ENCODE data around the gene DISC1.

Gene DISC1

DNA sequence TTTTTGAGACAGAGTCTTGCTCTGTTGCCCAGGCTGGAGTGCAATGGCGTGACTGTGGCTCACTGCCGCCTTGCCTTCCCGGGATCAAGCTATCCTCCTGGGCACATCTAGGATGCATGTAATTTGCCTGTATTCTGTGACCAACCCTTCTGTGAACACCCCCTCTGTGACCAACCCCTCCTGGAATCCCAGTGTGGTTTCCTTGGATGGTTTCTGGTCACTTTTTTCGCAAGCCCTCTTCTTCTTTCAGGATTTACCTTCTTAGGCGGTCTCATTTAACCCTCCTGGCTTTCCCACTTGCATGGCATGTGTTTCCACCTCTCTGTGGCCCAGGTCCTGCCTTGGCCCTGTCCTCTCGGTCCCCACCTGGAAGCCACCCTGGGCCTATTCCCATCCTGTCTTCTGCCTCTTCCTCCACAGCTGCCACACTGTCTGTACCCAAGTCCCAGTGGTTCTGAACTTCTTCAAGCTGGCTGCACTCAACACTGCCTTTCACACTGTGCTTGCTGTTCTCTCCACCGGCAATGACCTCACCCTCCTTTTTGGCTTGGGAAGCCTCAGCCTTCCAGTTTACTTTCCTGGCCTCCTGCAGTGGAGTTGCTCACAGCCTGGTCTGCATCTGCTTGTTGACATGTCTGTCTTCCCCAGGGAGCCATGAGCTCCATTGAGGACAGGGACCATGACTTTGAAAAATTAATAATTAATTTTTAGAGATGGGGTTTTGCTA lies 57.0 kb downstream of the DISC1 start:
- H3K4me1 ChIP-seq (ENCODE audit: insufficient read depth, poor library complexity, severe bottlenecking) = no peaks in the 10 kb centered on the region
- H3K27ac ChIP-seq (ENCODE audit: poor library complexity, severe bottlenecking) = no peak overlapping the region
- no peaks in the 10 kb centered on the region for H3K27me3 ChIP-seq (ENCODE audit: insufficient read depth, poor library complexity, severe bottlenecking)
- no peak overlapping the region for H3K4me3 ChIP-seq (ENCODE audit: severe bottlenecking)
- H3K9me3 ChIP-seq (ENCODE audit: severe bottlenecking) = no peaks in the 10 kb centered on the region
- no peak for TF ChIP-seq CTCF (IDR thresholded peaks at IDR 0.05; ENCODE audit: poor library complexity, severe bottlenecking)
- H3K36me3 ChIP-seq (ENCODE audit: low read depth) = no peaks in the 10 kb centered on the region
- ATAC-seq (ENCODE audit: low read depth) (no peak), DNase-seq (ENCODE audit: low spot score) (no peak)

DNA sequence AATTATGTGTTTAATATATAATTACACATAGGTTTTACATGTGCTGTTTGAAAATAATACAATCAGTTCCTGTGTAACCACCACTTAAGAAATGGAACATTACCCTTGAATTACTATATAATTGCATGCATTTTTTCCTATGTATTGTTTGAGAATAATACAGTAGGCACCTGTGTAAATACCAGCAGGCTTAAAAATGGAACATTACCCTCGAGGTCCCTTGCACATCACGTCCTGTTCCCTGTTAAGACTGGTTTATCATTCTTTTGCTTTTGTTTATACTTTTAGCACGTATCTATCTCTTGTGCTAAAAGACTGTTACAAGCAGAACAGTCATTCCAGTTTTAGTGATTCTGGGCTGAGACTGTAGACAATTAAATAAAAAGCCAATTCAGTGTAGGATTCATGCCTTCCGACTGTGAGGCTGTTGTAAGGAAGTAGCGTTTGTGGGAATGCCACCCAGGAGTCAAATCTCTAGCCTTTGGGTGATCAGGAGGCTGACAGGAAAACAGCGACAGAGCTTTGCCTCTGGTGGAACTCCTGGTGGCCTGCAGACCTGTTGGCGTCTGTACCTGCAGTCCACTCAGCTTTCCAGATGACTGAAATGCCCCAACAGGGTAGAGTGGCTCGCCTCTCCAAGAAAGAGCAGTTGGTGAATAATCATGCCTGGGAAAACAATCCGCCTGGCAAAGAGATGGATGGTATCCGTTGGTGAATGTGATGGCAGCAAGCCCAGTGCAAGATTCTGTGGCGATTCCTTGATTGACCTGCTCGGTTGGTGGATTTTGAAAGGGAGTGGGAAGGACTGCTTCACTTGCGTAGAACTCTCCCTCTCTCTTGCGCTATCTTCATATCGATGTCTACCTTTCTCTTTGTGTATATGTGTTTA lies 58.0 kb downstream of the DISC1 start:
- no peak for TF ChIP-seq CTCF (IDR thresholded peaks at IDR 0.05; ENCODE audit: poor library complexity, severe bottlenecking)
- Histone ChIP-seq H3K36me3 (ENCODE audit: low read depth) (no peaks in the 10 kb centered on the region), H3K9me3 (ENCODE audit: severe bottlenecking) (no peaks in the 10 kb centered on the region), H3K27ac (ENCODE audit: poor library complexity, severe bottlenecking) (no peak overlapping the region), H3K4me3 (ENCODE audit: severe bottlenecking) (no peak overlapping the region), H3K4me1 (ENCODE audit: insufficient read depth, poor library complexity, severe bottlenecking) (no peaks in the 10 kb centered on the region), H3K27me3 (ENCODE audit: insufficient read depth, poor library complexity, severe bottlenecking) (no peaks in the 10 kb centered on the region)
- DNase-seq (ENCODE audit: low spot score) (no peak), ATAC-seq (ENCODE audit: low read depth) (no peak)

DNA sequence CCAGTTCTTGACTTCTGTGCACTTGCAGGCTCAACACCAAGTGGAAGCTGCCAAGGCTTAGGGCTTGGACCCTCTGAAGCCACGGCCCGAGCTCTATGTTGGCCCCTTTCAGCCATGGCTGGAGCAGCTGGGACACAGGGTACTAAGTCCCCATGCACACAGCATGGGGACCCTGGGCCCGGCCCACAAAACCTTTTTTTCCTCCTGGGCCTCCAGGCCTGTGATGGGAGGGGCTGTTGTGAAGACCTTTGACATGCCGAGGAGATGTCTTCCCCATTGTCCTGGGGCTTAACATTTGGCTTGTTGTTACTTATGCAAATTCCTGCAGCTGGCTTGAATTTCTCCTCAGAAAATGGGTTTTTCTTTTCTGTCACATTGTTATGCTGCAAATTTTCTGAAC lies 59.8 kb downstream of the DISC1 start:
- Histone ChIP-seq H3K4me1 (ENCODE audit: insufficient read depth, poor library complexity, severe bottlenecking) (no peaks in the 10 kb centered on the region), H3K27ac (ENCODE audit: poor library complexity, severe bottlenecking) (no peak overlapping the region), H3K9me3 (ENCODE audit: severe bottlenecking) (no peaks in the 10 kb centered on the region), H3K36me3 (ENCODE audit: low read depth) (no peaks in the 10 kb centered on the region), H3K27me3 (ENCODE audit: insufficient read depth, poor library complexity, severe bottlenecking) (no peaks in the 10 kb centered on the region), H3K4me3 (ENCODE audit: severe bottlenecking) (no peak overlapping the region)
- DNase-seq (ENCODE audit: low spot score) (no peak), ATAC-seq (ENCODE audit: low read depth) (no peak)
- TF ChIP-seq CTCF (IDR thresholded peaks at IDR 0.05; ENCODE audit: poor library complexity, severe bottlenecking) = no peak

DNA sequence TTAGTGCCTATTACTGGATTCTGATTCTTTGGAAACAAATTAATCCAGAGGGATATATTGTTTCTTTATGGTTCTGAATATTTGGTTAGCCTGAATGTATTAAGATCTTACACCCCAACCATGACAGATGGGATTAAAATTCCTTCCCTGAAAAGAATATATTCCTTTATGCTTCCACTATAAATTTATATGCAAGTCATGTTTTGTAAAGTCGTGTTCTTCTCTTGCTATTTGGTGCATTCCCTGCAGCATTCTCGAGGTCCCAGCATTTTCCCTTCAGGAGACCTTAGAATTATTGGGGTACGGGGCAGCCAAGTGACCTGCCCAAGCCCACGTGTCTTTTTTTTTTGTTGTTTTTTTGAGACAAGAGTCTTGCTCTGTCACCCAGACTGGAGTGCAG lies 62.4 kb downstream of the DISC1 start:
- H3K4me1 ChIP-seq (ENCODE audit: insufficient read depth, poor library complexity, severe bottlenecking) = no peaks in the 10 kb centered on the region
- H3K27ac ChIP-seq (ENCODE audit: poor library complexity, severe bottlenecking) = no peak overlapping the region
- no peak for DNase-seq (ENCODE audit: low spot score)
- H3K9me3 ChIP-seq (ENCODE audit: severe bottlenecking) = no peaks in the 10 kb centered on the region
- H3K27me3 ChIP-seq (ENCODE audit: insufficient read depth, poor library complexity, severe bottlenecking) = no peaks in the 10 kb centered on the region
- no peaks in the 10 kb centered on the region for H3K36me3 ChIP-seq (ENCODE audit: low read depth)
- H3K4me3 ChIP-seq (ENCODE audit: severe bottlenecking) = no peak overlapping the region
- no peak for ATAC-seq (ENCODE audit: low read depth)
- TF ChIP-seq CTCF (IDR thresholded peaks at IDR 0.05; ENCODE audit: poor library complexity, severe bottlenecking) = no peak

Measured in RWPE2 (cell line).